GM12878 (cell line): ENCODE results near the gene TCF4. TPM values are rescaled to one million over a fixed set of nuclear protein-coding genes. Genes with fewer than 3 reads are reported as not detected.

Experiments used
- ATAC-seq: fragments of 200-7000 bp; cut with Tn5 transposase; 3 replicates; pipeline ENCODE4 v1.9.1; 2020; ENCODE audit warnings: mild to moderate bottlenecking, moderate library complexity
- BruUV-seq: library from RNA; stranded (reverse); fragments of 400-500 nt; replicated peaks from 2 replicates; lab custom pipeline; 2021; lab: Mats Ljungman, UMichigan
- CTCF ChIA-PET: fragments of 300-600 bp; sonication (Branson Sonifier 250); formaldehyde crosslinking; extraction: SDS; loops from one replicate; lab custom pipeline; 2021; ENCODE audit warnings: inconsistent platforms; lab: Yijun Ruan, JAX
- POLR2A ChIA-PET: fragments of 350-600 bp; formaldehyde crosslinking; extraction: SDS; loops from one replicate; lab custom pipeline; 2021; ENCODE audit warnings: inconsistent platforms; lab: Charles Lee
- RAD21 ChIA-PET: fragments of 300-600 bp; sonication (Branson Sonifier 250); formaldehyde crosslinking; loops from one replicate; lab custom pipeline; 2023; ENCODE audit warnings: antibody characterized with exemption; ENCODE audit not compliant: unreplicated experiment; lab: Charles Lee
- SMC1A ChIA-PET: fragments of 300-600 bp; sonication (Branson Sonifier 250); formaldehyde crosslinking; loops from one replicate; lab custom pipeline; 2023; ENCODE audit not compliant: unreplicated experiment, uncharacterized antibody; lab: Charles Lee
- DNase-seq: peaks from one replicate; pipeline ENCODE4 v3.0.0-alpha.2; 2011; ENCODE audit warnings: low read depth, low spot score
- FAIRE-seq: peaks from 3 replicates; lab custom pipeline; 2011; peaks lifted over from hg19 to GRCh38; lab: Jason Lieb, UNC
- H2AFZ ChIP-seq: 2 replicates; pipeline ENCODE4 v1.6.0; 2011; ENCODE audit warnings: low read depth, low read length, control low read depth; ENCODE audit not compliant: control insufficient read depth
- H3K27ac ChIP-seq: 2 replicates; pipeline ENCODE4 v1.5.1; 2011; ENCODE audit warnings: control low read depth; ENCODE audit not compliant: control insufficient read depth, insufficient read depth
- H3K27me3 ChIP-seq, 2 experiments: replicated peaks in 1 of 2; 2 replicates each; pipeline versions ENCODE4 v1.6.0 to v1.6.1; 2011; ENCODE audit warnings: low read length in 1 of 2; ENCODE audit not compliant: control insufficient read depth in 2 of 2, insufficient read depth in 2 of 2
- H3K36me3 ChIP-seq, 2 experiments: 2 replicates each; pipeline ENCODE4 v1.5.1; 2011; ENCODE audit warnings: low read length in 1 of 2; ENCODE audit not compliant: control insufficient read depth in 2 of 2, insufficient read depth in 2 of 2
- H3K4me1 ChIP-seq: 2 replicates; pipeline ENCODE4 v1.6.1; 2011; ENCODE audit warnings: mild to moderate bottlenecking, low read length, moderate library complexity, mixed read lengths; ENCODE audit not compliant: control insufficient read depth, insufficient read depth
- H3K4me2 ChIP-seq: 2 replicates; pipeline ENCODE4 v1.6.0; 2011; ENCODE audit warnings: control low read depth; ENCODE audit not compliant: control insufficient read depth, insufficient read depth
- H3K4me3 ChIP-seq: fragments of 200-600 bp; sonication (generic); 2 replicates; pipeline ENCODE4 v1.5.1; 2016
- H3K79me2 ChIP-seq: 2 replicates; pipeline ENCODE4 v1.6.0; 2011; ENCODE audit warnings: low read length; ENCODE audit not compliant: control insufficient read depth, insufficient read depth
- H3K9ac ChIP-seq: 2 replicates; pipeline ENCODE4 v1.8.0; 2011; ENCODE audit warnings: low read length, control low read depth, mixed read lengths; ENCODE audit not compliant: control insufficient read depth, insufficient read depth
- H3K9me3 ChIP-seq: replicated peaks from 3 replicates; pipeline ENCODE4 v1.5.1; 2011; ENCODE audit warnings: mild to moderate bottlenecking, low read length; ENCODE audit not compliant: control insufficient read depth, insufficient read depth
- H4K20me1 ChIP-seq: 2 replicates; pipeline ENCODE4 v1.6.0; 2011; ENCODE audit not compliant: control insufficient read depth, insufficient read depth
- E2F8 ChIP-seq: fragments of 450-650 bp; IDR thresholded peaks from 2 replicates; pipeline ENCODE4 v1.6.1; 2018; ENCODE audit warnings: mild to moderate bottlenecking, low read depth, moderate library complexity; ENCODE audit not compliant: partially characterized antibody
- EP300 ChIP-seq, 2 experiments: fragments of 150-350 bp in 1 of 2; IDR thresholded peaks; 2 replicates each; pipeline ENCODE4 v1.6.1; 2011 to 2012; ENCODE audit warnings: low read depth in 2 of 2, low read length in 2 of 2, borderline replicate concordance in 1 of 2, improper control_type of control experiment in 1 of 2, inconsistent platforms in 1 of 2; ENCODE audit not compliant: control insufficient read depth in 1 of 2
- KAT2A ChIP-seq: conservative IDR thresholded peaks from 2 replicates; pipeline ENCODE4 v1.6.1; 2011; ENCODE audit warnings: low read depth, low read length; ENCODE audit not compliant: control insufficient read depth
- KLF5 ChIP-seq: fragments of 450-650 bp; IDR thresholded peaks from 2 replicates; pipeline ENCODE4 v1.6.1; 2014; ENCODE audit warnings: mild to moderate bottlenecking; ENCODE audit not compliant: partially characterized antibody
- POU2F2 ChIP-seq: IDR thresholded peaks from 3 replicates; pipeline ENCODE4 v1.6.1; 2011; ENCODE audit warnings: low read depth, mild to moderate bottlenecking, low read length, borderline replicate concordance
- RBBP5 ChIP-seq: fragments of 200-600 bp; sonication (generic); conservative IDR thresholded peaks from 2 replicates; pipeline ENCODE4 v1.6.1; 2016
- RCOR1 ChIP-seq: conservative IDR thresholded peaks from 2 replicates; pipeline ENCODE4 v1.6.1; 2012; ENCODE audit warnings: low read depth, low read length, improper control_type of control experiment
- SP1 ChIP-seq: IDR thresholded peaks from one replicate; pipeline ENCODE4 v1.6.1; 2011; ENCODE audit warnings: low read depth, low read length
- SREBF1 ChIP-seq: IDR thresholded peaks from 2 replicates; pipeline ENCODE4 v1.6.1; 2012; ENCODE audit warnings: mild to moderate bottlenecking, low read length
- TAF1 ChIP-seq: IDR thresholded peaks from 2 replicates; pipeline ENCODE4 v1.6.1; 2011; ENCODE audit warnings: mild to moderate bottlenecking, low read depth, low read length, borderline replicate concordance
- TCF3 ChIP-seq: IDR thresholded peaks from 2 replicates; pipeline ENCODE4 v1.6.1; 2012; ENCODE audit warnings: low read depth, mild to moderate bottlenecking, low read length, borderline replicate concordance; ENCODE audit not compliant: insufficient read depth
- TCF7 ChIP-seq: IDR thresholded peaks from 2 replicates; pipeline ENCODE4 v1.6.1; 2014; ENCODE audit warnings: antibody characterized with exemption, borderline replicate concordance
- USF2 ChIP-seq: IDR thresholded peaks from 2 replicates; pipeline ENCODE4 v1.6.1; 2011; ENCODE audit warnings: low read depth, low read length, improper control_type of control experiment, borderline replicate concordance
- YY1 ChIP-seq: IDR thresholded peaks from 2 replicates; pipeline ENCODE4 v1.6.1; 2011; ENCODE audit warnings: low read depth, mild to moderate bottlenecking, low read length
- in situ Hi-C: fragments of 300-500 bp; cut with MboI; formaldehyde crosslinking; loops from 9 replicates; pipeline ENCODE4 v1.14.3; 2018; ENCODE audit warnings: mixed read lengths
- intact Hi-C: fragments of 100-400 bp; cut with micrococcal nuclease; formaldehyde crosslinking; loops from one replicate; pipeline ENCODE4 v1.14.2; 2022; ENCODE audit not compliant: unreplicated experiment
- polyA plus RNA-seq, 11 experiments: library from polyadenylated mRNA; depleted of rRNA in 4 of 11; unstranded in 6 of 11; stranded (reverse) in 5 of 11; fragments of >200 nt; fragmentation: Nextera tagmentation in 4 of 11; fragmentation: Illumina TruSeq in 1 of 11; extraction: Ambion mirVana in 4 of 11; extraction: Trizol in 1 of 11; gene quantifications; 1 replicate in 1 of 11; 2 replicates in 10 of 11; pipeline versions ENCODE4 v1.2.1 to v1.2.3, GENCODE V29; 2011 to 2016; ENCODE audit warnings: inconsistent platforms in 2 of 11, missing spikeins in 2 of 11, low read depth in 1 of 11
- total RNA-seq, 4 experiments: library from RNA; depleted of rRNA in 3 of 4; stranded (reverse); fragments of >200 nt in 3 of 4; fragmentation: Illumina TruSeq in 1 of 4; extraction: Trizol in 1 of 4; gene quantifications; 2 replicates each; pipeline versions ENCODE4 v1.2.1 to v1.2.3, GENCODE V29; 2013 to 2021

TCF4 gene
- total and polyA plus RNA-seq, 10 of the 15 experiments (the other 5 are each of a cell fraction or from before 2014, with no cell fraction given): 15.2 to 94.0 (median 31.5) TPM

- no peaks in the 10 kb centered on the region for H4K20me1 ChIP-seq
- H3K79me2 ChIP-seq: no peaks in the 10 kb centered on the region
- ChIA-PET POLR2A (no interaction called here), RAD21 (no interaction called here), CTCF (no interaction called here), SMC1A (no interaction called here)
- no peak overlapping the region for H3K4me2 ChIP-seq
- no peaks in the 10 kb centered on the region for H3K4me1 ChIP-seq
- BruUV-seq: no TSS peak
- DNase-seq: no peak
- no peak overlapping the region for H3K27ac ChIP-seq
- H2AFZ ChIP-seq: no peak overlapping the region
- H3K36me3 ChIP-seq: no peaks in the 10 kb centered on the region
- in situ Hi-C loops (no loop called here), intact Hi-C loops (no loop called here)
- no peaks in the 10 kb centered on the region for H3K9me3 ChIP-seq
- no peak for FAIRE-seq
- H3K27me3 ChIP-seq: no peaks in the 10 kb centered on the region
- no peak overlapping the region for H3K4me3 ChIP-seq
- H3K9ac ChIP-seq: no peak overlapping the region
- no peak for ATAC-seq
- TF ChIP-seq KLF5 (no peak), E2F8 (no peak), SP1 (no peak), SREBF1 (no peak), RCOR1 (no peak), YY1 (no peak), POU2F2 (no peak), USF2 (no peak), EP300 (IDR thresholded peaks at IDR 0.05; ENCODE audit: borderline replicate concordance in 1 of 2, control insufficient read depth in 1 of 2, low read depth in 2 of 2, low read length in 2 of 2) (no peak), KAT2A (no peak), TCF7 (no peak), RBBP5 (no peak), TAF1 (no peak), TCF3 (no peak)
- TF ChIP-seq, all 136 proteins: peak for 0
Observed at GRCh38 chr18:55179835-55180234, 408.2 kb downstream of the TCF4 start.
